ENCODE measurements around the gene PPP2R1B.
"Not testable (repeated sequence)": the region's sequence is repeated elsewhere in the genome, so short reads cannot be mapped to it uniquely, and the experiment has no call there.

Gene PPP2R1B

DNA sequence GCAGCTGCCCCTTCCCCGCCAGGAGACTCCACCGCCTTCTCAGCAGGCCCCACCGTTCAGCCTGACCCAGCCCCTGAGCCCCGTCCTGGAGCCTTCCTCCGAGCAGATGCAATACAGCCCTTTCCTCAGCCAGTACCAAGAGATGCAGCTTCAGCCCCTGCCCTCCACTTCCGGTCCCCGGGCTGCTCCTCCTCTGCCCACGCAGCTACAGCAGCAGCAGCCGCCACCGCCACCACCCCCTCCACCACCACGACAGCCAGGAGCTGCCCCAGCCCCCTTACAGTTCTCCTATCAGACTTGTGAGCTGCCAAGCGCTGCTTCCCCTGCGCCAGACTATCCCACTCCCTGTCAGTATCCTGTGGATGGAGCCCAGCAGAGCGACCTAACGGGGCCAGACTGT, 42.6 kb downstream of the PPP2R1B start:
- DNase-seq: no peak

DNA sequence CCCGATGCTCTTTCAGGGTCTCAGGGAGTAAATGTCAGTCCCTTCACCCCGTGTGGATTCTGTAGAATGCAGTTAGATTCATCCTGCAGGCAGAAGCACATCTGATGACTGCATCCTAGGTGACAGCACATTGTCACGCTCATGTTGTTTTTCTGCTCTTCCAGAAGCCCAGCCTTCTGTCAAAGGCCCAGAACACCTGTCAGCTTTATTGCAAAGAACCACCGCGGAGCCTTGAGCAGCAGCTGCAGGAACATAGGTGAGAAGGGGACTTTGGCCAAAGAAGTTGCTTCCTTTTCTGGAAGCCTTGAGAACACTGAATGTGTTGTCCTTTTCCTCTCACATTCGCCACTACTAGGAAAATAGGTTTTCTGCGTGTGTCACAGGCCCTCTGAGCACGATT, 43.7 kb downstream of the PPP2R1B start:
- no peak for DNase-seq

DNA sequence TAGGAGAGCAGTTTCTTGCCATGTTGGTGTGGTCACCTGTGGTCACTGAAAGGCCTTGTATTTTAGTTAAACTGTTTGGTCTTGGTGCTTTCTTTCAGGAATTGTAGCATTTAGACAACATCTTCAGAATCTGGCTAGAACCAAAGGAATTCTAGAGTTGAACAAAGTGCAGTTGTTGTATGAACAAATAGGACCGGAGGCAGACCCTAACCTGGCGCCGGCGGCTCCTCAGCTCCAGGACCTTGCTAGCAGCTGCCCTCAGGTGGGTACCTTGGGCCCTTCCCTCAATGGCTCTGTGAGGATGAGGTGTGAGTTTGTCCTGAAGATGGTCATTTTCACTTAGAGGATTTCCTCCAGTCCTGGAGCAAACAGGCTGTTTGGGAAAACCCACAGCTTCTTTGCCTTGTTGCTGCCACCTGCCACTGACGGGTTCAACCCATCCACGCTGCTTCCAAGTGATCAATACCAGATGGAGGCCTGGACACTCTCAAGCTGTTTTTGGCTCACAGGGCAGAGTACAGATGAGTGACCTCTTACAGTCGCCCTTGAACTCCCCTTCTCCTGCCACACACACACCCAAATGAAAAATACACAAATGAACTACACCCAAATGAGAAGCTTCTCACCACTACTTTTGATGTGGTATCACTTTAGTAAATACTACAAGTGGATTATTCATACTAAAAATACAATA, 45.2 kb downstream of the PPP2R1B start:
- DNase-seq: no peak

DNA sequence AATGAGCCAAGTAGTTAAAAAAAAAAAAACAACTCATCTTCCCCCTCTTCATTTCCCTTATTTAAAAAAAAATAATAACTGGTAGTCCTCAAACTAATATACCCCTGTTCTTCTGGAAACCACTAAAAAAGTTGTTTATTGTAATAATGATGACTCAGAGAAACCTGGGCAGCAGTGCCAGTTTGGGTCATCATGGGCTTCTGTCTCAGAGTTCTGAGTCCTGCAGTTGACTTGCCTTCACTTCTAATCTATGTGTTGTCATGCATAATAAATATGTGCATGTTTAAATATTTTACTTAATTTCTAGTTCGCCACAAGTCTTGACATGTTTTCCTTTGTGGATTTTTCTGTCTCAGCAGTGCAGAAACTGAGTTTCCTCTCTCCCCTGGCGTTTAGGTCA, 46.8 kb downstream of the PPP2R1B start:
- DNase-seq: no peak

DNA sequence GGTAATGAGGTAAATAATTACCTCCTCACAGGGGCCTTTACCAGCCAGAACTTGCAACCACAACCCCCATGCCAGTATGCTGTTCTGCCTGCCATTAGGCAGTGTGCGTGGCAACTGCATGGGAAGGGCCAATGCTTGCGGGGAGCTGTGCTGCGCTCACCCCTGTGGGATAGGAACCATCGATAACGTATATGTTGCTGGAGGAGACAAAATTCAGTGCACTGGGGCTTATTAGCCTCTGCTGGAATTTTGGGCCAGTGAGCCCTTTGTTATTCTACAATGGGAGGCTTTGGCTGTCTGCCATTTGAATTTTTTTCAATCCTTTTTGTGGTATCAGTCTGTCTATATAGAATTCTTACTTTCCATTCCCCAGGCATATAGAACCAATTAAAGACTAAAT, 47.3 kb downstream of the PPP2R1B start:
- no peak for DNase-seq

DNA sequence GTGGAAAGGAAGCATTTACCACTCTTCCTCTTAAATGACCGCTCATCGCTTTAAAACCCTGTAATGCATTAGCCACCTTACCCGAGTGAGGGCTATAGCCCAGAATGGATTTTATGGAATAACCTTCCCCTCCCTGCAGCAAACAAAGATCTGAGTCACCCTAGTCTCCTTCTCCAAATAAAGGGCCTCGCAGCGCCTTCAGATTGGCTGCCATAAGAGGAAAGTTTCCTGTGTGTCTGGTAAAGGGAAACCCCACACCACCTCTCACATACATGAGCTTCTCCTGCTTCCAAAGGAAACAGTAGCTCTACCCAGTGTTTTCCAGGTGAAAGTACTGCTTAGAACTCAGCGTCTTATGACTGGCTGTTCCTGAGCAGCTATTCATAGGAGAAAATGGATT, 47.8 kb downstream of the PPP2R1B start:
- no peak for DNase-seq

DNA sequence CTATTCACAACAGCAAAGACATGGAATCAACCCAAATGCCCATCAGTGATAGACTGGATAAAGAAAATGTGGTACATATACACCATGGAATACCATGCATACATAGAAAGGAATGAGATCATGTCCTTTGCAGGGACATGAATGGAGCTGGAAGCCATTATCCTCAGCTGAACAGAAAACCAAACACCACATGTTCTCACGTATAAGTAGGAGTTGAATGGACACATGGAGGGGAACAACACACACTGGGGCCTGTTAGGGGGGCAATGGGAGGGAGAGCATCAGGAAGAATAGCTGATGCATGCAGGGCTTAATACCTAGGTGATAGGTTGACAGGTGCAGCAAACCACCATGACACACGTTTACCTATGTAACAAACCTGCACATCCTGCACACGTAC, 48.5 kb downstream of the PPP2R1B start:
- not testable (repeated sequence) for DNase-seq

DNA sequence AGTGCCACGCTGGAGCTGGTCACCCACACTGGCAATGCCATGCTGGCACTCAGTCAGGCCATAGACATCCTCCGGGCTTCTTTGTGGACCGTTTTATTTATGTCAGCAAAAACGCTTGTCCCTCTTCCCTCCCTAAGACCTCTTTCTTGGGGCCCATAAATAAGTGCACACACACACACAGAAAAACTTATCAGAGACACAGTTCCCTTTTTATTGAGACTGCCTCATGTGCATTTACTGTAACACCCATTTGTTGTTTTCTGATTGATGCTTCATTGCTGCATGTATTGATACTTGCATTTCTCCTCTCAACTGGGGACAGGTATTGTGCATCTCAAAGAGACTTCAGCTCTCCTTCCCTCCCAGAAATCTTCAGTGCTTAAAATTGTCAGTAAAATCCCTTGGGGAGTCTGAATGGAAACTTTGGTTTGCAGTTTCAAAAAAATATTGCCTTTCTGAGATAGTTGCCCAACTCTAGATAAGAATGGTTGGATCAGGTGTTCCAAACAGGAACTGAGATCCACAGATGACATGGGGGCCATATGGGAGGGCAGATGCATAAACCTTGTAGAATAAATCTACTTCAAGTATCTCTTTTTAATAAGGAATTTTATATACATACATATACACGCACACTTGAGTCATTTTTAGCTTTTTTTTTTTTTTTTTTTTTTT, 50.9 kb downstream of the PPP2R1B start:
- DNase-seq: no peak

DNA sequence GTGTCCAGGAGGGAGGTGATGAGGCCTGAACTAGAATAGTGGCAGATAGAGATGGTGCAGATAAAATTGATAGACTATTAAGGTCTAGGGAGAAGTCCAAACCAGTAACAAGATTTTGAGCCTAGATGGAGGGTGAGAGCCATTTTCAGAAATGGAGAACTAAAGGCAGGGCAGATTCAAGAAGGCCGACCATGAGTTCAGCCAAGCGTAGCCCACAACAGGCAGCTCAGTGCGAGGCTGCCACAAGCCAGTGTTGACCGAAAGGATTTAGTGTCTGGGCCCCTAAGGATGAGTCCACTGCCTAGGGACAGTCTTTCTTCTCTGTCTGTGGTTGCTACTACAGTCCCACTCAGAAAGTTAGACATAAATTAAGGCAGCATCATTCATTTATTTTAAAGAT, 51.7 kb downstream of the PPP2R1B start:
- no peak for DNase-seq

DNA sequence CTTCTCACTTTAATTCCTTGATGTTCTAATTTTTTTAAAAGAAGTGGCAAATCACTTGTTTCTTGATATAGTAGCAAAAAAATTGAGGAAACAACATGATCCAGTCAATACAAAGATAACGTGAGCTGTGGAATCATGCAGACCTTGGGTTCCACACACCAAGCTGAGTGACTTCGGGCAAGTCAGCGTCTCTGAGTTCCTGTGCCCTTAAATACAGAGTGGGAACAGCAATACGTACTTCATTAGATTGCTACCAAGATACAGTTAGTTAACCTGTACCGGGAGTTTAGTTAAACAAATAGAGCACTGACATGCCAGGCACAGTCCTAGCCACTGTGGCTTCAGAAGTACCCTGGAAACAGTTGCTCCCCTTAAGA, 58.5 kb downstream of the PPP2R1B start:
- no peak for DNase-seq

DNA sequence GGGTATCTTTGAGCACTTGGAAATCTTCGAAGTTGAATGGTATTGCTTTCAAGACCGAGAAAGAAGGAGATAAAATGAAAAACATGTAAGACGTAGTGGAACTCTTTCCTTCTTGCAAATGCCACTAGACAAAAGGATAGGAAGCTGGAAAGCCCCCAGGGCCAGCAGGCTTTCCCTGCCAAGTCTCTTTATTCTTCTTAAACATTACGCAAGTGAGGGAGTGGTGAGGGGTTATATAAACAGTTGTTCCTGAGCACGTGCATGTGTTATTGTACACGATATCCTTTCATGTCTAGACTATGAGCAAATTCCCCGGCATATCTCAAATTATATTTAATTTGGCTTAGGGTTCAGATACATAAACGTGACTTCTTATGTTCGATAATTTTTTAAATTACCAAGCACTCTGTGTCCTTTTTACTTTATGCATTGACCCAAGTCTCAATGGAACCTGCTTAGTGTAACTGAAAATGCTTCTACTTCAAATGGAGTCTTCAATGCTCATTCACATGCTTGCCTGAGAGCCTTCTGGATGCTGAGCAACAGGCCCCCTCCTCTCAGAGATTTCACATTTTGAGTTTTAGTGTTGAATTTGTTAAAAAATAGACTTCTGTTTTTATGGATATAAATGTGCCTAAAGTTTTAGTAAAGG, 59.0 kb downstream of the PPP2R1B start:
- DNase-seq: no peak

DNA sequence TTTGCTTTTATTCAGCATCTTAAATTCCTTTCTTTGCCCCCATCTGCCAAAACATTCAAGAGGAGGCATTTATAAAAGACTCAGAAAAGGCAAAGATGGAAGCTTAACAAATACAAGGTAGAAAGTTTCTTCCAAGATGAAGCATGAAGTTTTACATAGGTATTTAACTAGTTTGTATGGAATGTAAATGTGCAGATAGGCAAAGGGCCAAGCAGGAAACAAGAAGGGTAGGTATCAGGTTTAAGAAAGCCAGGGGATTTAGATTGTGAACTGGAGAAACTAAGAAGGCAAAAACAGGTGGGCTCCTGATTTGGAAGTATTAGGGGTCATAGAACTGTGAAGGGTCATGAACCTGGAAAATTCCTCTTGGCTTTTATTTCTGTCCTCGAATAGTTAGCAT, 62.6 kb downstream of the PPP2R1B start:
- no peak for DNase-seq

DNA sequence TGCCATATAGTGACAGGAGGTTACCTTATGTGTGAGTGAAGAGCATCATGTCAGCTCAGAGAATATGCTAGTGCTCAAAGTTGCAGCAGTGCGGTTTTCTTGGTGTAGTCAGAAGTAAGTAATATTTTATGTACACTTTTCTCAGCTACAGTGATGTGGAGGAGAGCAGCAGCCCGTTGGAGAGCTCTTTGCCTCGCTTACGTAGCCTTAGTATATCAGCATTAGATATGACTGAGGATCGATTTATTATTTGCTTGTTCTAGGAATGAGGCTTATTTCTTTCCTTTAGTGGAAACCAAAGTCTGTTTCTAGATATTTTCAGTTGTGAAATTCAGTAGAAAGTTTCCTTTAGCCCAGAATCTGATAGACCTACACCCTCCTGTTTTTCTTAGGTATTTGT, 63.6 kb downstream of the PPP2R1B start:
- no peak for DNase-seq

DNA sequence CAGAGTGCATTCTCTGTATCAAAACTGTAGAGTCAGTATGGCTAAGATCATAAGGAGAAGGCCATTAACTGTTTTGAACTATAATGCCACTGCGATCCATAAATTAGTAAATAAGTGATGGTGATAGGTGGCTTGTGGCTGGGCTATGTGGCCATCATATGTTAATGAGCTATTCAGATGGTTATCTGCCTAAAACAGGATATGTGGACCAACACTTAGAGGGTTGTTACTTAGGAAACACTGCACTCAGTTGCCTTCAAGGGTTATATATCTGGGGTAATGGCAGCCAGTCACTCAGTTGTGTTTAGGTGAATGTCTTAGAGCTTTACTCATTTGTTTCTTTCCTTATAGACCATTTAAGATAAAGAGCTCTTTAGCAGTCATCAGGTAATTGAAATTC, 66.0 kb downstream of the PPP2R1B start:
- DNase-seq: no peak

DNA sequence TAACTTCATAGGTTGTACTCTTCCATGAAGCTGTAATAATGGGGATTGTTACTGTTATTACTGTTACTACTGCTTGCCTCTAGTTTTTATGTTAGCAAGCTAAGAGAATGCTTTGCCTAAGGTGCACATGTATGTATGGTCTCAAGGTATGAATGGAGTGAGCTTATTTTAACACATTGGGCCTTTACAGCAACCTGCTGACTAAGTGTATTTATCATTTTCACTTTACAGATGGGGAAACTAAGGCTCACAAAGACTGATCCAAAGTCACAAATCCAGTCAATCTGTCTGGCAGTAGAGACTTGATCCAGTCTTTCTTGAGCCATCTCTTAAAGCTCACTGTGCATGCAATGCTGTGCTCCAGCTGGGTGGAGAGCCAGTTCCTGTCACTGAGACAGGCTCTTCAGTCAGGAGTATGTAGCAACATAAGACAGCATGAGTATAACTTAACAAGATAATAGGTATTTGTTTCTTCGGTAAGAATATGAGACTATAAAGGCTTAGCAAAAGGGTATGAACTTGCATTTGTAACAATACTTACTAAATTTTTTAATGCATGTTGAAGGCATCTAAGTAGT, 66.5 kb downstream of the PPP2R1B start:
- no peak for DNase-seq

DNA sequence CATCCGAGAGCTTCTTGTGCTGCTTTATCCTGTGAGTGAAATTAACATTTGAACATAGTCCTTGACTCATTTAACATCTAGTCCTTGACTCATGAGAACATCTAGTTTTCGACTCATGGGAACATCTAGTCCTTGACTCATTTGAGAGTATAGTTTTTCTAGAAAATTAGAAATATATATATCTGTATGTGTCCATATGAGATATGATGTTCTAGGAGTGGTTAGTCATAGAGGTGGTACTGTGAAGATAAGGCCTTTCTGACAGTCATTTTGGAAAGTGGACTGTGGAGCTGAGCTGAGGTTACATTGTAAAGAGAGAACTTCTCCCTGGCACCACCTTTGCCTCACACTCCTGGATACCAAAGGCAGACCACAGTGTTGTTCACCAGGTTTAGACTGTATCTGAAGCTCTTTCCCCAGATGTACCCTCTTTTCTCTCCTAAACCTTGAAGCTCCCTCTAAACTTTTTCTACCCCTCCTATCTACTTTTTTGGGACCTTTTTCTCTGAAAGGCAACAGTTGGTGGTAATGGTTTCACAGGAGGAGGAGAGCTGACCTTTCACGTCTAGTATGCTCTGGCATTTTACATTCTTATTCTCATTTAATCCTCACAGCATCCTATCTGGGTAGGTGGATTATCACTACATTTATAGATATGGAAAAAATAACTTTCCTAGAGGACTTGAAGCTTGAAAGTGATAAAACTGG, 67.2 kb downstream of the PPP2R1B start:
- DNase-seq: no peak

DNA sequence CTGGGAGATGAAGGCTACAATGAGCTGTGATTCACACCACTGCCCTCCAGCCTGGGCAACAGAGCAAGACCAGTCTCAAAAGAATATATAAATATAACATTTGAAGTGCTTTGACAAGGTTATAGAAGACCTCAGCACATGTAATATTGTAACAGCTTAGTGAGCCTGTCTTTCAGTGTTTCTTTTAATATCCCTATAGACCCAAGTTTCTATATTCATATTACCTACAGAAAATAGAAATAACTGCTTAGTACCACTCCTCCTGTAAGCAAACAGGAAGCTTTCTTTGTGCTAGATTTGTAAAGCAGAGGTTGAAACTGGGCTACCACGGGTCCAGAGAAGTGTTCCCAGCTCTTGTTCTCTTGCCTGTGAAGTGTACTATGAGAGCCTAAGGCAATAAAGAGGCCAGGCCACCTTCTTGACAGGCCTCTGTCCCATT, 68.2 kb downstream of the PPP2R1B start:
- no peak for DNase-seq

DNA sequence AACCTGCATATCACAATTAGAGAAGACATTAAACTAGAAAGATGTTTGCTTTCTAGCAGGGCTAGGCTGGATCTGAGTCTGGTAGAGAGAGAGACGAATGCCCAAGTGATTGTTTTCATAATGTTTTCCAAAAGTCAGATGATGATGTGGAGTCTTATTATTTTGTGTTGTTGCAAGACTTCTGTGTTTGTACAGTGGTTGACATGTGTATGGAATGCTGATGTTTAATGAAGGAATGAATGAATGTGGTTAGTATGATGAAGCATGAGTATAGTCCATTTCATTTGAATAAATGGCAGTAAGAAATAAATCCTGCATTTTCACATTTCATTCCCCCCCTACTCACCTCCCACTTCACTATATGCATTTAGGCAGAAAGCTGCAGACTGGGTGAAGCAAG, 69.6 kb downstream of the PPP2R1B start:
- DNase-seq: no peak

DNA sequence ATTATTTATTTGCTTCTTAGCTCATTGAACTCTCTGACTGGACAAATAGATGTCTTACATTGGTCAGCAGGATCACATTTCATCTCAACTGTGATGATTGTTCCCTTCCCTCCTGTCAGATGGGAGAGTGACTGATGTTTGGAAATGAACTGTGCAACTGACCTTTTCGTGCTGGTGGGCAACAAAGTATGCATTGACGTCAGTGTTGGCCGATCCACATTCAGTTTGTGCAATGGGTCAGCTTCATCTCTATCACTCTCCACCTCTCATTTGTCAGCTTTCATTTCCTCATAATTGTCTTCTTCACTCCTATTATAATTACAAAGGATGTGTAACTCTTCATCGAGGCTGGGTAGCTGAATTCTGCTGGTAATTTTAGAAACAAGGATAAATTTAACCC, 71.3 kb downstream of the PPP2R1B start:
- DNase-seq: no peak

DNA sequence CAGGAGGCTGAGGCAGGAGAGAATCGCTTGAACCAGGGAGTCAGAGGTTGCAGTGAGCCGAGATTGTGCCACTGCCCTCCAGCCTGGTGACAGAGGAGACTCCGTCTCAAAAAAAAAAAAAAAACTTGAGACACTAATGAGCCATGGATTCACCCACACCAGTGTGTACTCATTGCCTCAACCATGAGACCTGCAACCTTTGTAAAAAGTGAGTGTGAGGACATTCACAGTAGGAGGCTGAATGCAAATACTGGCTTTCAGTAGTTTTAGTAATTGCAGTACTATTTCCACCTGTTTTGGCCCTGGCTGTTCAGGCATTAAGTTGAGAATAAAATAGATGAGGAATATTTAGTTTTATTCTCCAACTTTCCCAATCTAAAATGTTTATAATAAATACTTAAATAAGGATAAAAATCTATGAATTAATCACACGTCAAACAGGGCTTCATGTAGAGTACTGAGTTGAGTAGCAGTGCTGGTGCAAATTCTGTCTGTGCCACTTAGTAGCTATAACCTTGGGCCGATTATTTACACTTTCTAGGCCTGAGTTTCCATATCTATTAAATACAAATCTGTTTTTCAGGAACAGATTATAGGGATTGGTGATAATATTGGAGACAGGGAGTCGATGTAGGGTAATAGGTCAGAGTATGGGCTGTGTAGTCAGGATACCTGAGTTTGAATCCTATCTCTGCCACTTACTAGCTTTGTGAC, 72.8 kb downstream of the PPP2R1B start:
- no peak for DNase-seq

DNA sequence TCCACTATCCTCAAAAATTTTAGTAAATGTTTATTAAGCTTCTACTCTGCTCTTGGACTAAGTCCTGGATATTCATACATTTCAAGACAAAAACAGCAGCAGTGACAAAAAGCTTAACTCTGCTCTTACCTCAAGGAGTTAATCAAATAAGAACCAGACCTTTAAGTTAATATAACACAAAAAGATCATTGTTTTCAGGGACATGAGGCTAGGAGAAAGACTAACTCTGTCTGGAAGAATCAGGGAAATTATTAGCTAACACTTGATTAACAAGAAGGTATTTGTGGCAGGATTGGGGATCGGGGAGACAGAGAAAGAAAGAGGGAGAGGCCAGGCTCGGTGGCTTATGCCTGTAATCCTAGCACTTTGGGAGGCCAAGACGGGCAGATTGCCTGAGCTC, 74.4 kb downstream of the PPP2R1B start:
- no peak for DNase-seq

DNA sequence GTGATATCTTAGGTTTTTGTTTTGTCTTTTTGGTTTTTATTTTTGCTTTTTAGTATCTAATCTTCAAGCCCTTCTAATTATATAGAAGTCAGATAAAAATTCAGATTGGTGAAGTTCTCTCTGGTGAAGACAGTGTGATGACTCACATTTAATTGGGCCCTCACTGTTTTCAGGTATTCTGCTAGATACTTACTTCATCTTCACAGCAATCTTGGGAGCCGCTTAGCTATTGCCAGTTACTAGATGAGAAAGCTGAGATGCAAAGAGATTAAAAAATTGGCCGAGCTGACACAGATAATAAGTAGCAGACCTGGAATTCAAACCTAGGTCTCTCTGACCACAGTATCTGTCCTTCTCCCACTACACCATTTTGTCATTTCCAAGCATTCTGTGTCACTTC, 75.0 kb downstream of the PPP2R1B start:
- DNase-seq: no peak

DNA sequence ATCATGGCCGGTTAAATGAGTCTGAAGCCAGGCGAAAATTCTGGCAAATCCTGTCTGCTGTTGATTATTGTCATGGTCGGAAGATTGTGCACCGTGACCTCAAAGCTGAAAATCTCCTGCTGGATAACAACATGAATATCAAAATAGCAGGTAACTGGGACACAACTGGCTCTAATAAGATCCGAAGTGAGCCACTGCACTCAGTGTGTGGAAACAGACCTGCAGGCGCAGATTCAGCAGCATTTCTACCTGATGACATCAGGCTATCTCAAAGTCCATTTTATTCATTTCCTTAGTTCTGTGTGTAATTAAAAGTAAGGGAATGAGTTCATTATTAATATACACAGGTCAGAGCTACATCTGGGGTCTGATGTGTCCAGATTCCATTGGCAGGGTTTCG, 78.2 kb downstream of the PPP2R1B start:
- no peak for DNase-seq

All from NCI-H1092 treated with DMSO at 0.1 percent for 48 hours (cell line).